Stomach (tissue), 9 donors: ENCODE results near the gene B3GNT8. TPM values are rescaled to one million over a fixed set of nuclear protein-coding genes. Genes with fewer than 3 reads are reported as not detected.
A peak's percentile ranks its signal among the peaks of the same experiment; 100 is the strongest.

ENCODE experiments used
- DNase-seq, 2 donors: peaks; one replicate each; pipeline versions ENCODE4 v3.0.0 to v3.0.0-alpha.2; 2013 to 2019
- H3K27ac ChIP-seq, 5 donors: fragments of 200-600 bp in 4 of 5; sonication (generic) in 4 of 5; one replicate each; pipeline ENCODE4 v1.5.1; 2013 to 2019; ENCODE audit warnings: mild to moderate bottlenecking in 1 of 5, moderate library complexity in 1 of 5
- H3K27me3 ChIP-seq, 3 donors: fragments of 200-600 bp; sonication (generic); one replicate each; pipeline ENCODE4 v1.5.1; 2017 to 2019; ENCODE audit warnings: mixed run types in 1 of 3
- H3K36me3 ChIP-seq, 4 donors: fragments of 200-600 bp; sonication (generic); 1 replicate in 3 of 4; 2 replicates in 1 of 4; pipeline ENCODE4 v1.5.1; 2016 to 2019
- H3K4me1 ChIP-seq, 4 donors: fragments of 200-600 bp; sonication (generic); one replicate each; pipeline ENCODE4 v1.5.1; 2016 to 2019
- H3K4me3 ChIP-seq, 4 donors: fragments of 200-600 bp; sonication (generic) in 3 of 4; one replicate each; pipeline ENCODE4 v1.5.1; 2016 to 2019; ENCODE audit warnings: mild to moderate bottlenecking in 1 of 4
- H3K9me3 ChIP-seq, 4 donors: fragments of 200-600 bp; sonication (generic); one replicate each; pipeline ENCODE4 v1.5.1; 2016 to 2019
- EP300 ChIP-seq: sonication (generic); formaldehyde crosslinking; IDR thresholded peaks from one replicate; pipeline ENCODE4 v1.6.1; 2017; ENCODE audit warnings: antibody characterized with exemption
- POLR2A ChIP-seq, 4 donors: fragments of 450-650 bp; IDR thresholded peaks; one replicate each; pipeline ENCODE4 v1.6.1; 2016; ENCODE audit warnings: antibody characterized with exemption in 4 of 4, control low read depth in 2 of 4, mild to moderate bottlenecking in 1 of 4, moderate library complexity in 1 of 4
- POLR2AphosphoS5 ChIP-seq, 3 donors: sonication (generic); formaldehyde crosslinking; IDR thresholded peaks; one replicate each; pipeline ENCODE4 v1.6.1; 2016; ENCODE audit warnings: antibody characterized with exemption in 3 of 3
- WGBS, 5 donors: extraction: QIAGEN DNeasy Blood & Tissue Kit in 3 of 5; methylation state at CpG; one replicate each; pipeline versions ENCODE4 v1.1.5 to v1.1.7; 2013 to 2018; 5-methylcytosine and 5-hydroxymethylcytosine counted together
- intact Hi-C: fragments of 100-400 bp; cut with DNase I; formaldehyde crosslinking; loops from one replicate; pipeline ENCODE4 v1.15.1; 2023; ENCODE audit warnings: low total_unique reads
- polyA plus RNA-seq, 3 donors: library from polyadenylated mRNA; stranded (reverse); fragments of 200-250 nt; gene quantifications; one replicate each; pipeline ENCODE4 v1.2.3, GENCODE V29; 2013
- total RNA-seq, 5 donors: library from RNA; depleted of rRNA; stranded (reverse); fragments of >200 nt; gene quantifications; one replicate each; pipeline versions ENCODE4 v1.1.0 to v1.2.3, GENCODE V29; 2014 to 2016
- TF ChIP-seq, protein P1 (sequence below), 7 experiments: fragments of 450-650 bp in 4 of 7; fragments of 200-600 bp in 3 of 7; sonication (generic) in 3 of 7; IDR thresholded peaks; one replicate each; pipeline ENCODE4 v1.5.1; 2016 to 2019; ENCODE audit warnings: antibody characterized with exemption in 7 of 7, control low read depth in 2 of 7, mild to moderate bottlenecking in 1 of 7
- donor health status: healthy with polysubstance abuse.
- donor health status: Bipolar disorder and iron deficiency.
- donor health status: healthy.

B3GNT8 gene
- total and polyA plus RNA-seq, 8 donors: 0.92 to 158 (median 5.4) TPM; not detected in 2

DNA sequence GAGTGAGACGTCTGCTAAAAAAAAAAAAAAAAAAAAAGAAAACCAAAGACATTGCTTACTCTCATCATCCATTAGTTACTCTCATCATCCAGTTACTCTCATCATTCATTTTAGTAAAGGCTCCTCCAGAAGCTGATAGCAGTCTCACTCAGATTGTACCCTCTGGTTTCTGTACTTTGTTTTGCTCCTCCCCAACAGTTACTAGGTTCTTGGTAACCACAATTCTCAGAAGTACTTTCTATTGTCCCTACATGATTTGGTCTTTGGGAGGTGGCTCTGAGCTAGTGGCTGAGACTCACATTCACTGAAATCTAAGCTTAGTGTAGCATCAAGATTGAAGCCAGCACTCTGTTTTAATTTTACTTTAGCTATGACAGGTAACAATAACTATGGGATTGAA is 30.1 kb upstream of the B3GNT8 start:
- Histone ChIP-seq H3K27me3 (peaks cover 0 to 44% (median 0%) of the 10 kb centered on the region in 3 donors), H3K27ac (no peak overlapping the region), H3K4me3 (no peak overlapping the region), H3K36me3 (no peaks in the 10 kb centered on the region), H3K9me3 (peaks cover 0 to 2% (median under 1%) of the 10 kb centered on the region in 4 donors), H3K4me1 (peaks cover 0 to 12% (median 0%) of the 10 kb centered on the region in 4 donors)
- intact Hi-C loops: no loop called here
- TF ChIP-seq, protein P1, sequence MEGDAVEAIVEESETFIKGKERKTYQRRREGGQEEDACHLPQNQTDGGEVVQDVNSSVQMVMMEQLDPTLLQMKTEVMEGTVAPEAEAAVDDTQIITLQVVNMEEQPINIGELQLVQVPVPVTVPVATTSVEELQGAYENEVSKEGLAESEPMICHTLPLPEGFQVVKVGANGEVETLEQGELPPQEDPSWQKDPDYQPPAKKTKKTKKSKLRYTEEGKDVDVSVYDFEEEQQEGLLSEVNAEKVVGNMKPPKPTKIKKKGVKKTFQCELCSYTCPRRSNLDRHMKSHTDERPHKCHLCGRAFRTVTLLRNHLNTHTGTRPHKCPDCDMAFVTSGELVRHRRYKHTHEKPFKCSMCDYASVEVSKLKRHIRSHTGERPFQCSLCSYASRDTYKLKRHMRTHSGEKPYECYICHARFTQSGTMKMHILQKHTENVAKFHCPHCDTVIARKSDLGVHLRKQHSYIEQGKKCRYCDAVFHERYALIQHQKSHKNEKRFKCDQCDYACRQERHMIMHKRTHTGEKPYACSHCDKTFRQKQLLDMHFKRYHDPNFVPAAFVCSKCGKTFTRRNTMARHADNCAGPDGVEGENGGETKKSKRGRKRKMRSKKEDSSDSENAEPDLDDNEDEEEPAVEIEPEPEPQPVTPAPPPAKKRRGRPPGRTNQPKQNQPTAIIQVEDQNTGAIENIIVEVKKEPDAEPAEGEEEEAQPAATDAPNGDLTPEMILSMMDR (IDR thresholded peaks at IDR 0.05): no peak
- TF ChIP-seq POLR2AphosphoS5 (IDR thresholded peaks at IDR 0.05) (no peak), EP300 (no peak), POLR2A (IDR thresholded peaks at IDR 0.05) (no peak)
- WGBS, 5 donors: 29 to 55% (median 47%) methylated on average over 1 of the region's 1 CpG
- no peak for DNase-seq

DNA sequence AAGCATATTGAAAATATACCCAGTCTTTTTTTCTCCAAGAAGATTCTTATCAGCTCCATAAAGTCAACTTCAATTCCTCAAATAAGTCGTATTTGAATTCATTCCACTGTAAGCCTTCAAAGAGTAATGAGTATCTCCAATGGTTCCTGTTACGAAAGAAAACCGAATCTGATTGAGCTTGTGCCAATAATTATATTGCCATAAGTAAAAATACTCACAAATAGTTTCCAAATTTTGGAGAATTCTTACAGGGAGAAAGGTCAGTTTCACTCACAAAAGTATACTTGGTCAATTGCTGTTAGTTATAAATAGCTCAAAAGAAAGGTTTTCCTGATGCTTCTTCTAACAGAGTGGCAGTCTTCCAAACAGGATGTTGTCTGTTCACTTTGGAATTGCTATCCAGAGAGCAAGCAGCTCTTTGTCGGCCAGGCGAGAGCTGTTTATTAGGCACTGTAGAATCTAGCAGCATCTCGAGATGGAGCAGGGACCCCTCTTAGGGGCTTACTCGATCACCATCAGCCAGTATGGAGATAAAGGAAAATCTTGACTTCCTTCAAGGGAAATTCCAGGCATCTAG is 29.3 kb upstream of the B3GNT8 start:
- Histone ChIP-seq H3K27me3 (peaks cover 0 to 36% (median 0%) of the 10 kb centered on the region in 3 donors), H3K4me3 (no peak overlapping the region), H3K9me3 (no peaks in the 10 kb centered on the region), H3K36me3 (no peaks in the 10 kb centered on the region), H3K27ac (peak overlapping the region in 2 of 5 donors; percentile 49 to 53), H3K4me1 (peaks cover 0 to 12% (median 0%) of the 10 kb centered on the region in 4 donors)
- TF ChIP-seq EP300 (no peak), POLR2AphosphoS5 (IDR thresholded peaks at IDR 0.05) (no peak), POLR2A (IDR thresholded peaks at IDR 0.05) (no peak)
- TF ChIP-seq, protein P1 (IDR thresholded peaks at IDR 0.05): no peak
- intact Hi-C loops: no loop called here
- WGBS, 5 donors: 15 to 30% (median 24%) methylated on average over 7 of the region's 7 CpGs
- DNase-seq: peak in 1 of 2 donors; percentile 67

DNA sequence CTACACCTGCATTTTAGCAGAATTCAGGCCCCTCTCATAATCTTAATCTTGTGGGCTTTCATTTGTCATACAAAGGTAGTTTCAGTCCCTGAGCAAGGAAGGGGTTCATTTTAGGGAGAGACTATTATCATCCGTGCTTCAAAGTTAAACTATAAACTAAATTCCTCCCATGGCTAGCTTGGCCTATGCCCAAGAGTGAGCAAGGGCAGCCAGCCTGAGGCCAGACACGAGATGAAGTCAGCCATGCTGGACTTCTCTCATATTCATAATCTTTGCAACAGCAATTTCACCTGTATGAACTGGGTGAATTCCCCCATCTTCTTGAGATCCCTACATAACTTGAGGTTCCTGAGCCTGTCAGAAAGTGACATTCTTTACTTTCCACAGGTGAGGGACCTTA is 28.8 kb upstream of the B3GNT8 start:
- peaks cover 0 to 31% (median 0%) of the 10 kb centered on the region in 3 donors for H3K27me3 ChIP-seq
- no peak for DNase-seq
- WGBS, 5 donors: 3 to 25% (median 14%) methylated on average over 2 of the region's 2 CpGs
- H3K36me3 ChIP-seq: no peaks in the 10 kb centered on the region
- H3K27ac ChIP-seq: peak overlapping the region in 2 of 5 donors; percentile 49 to 53
- H3K9me3 ChIP-seq: no peaks in the 10 kb centered on the region
- intact Hi-C loops: no loop called here
- peaks cover 0 to 12% (median 0%) of the 10 kb centered on the region in 4 donors for H3K4me1 ChIP-seq
- TF ChIP-seq, protein P1 (IDR thresholded peaks at IDR 0.05): no peak
- TF ChIP-seq POLR2AphosphoS5 (IDR thresholded peaks at IDR 0.05) (no peak), POLR2A (IDR thresholded peaks at IDR 0.05) (no peak), EP300 (no peak)
- no peak overlapping the region for H3K4me3 ChIP-seq

DNA sequence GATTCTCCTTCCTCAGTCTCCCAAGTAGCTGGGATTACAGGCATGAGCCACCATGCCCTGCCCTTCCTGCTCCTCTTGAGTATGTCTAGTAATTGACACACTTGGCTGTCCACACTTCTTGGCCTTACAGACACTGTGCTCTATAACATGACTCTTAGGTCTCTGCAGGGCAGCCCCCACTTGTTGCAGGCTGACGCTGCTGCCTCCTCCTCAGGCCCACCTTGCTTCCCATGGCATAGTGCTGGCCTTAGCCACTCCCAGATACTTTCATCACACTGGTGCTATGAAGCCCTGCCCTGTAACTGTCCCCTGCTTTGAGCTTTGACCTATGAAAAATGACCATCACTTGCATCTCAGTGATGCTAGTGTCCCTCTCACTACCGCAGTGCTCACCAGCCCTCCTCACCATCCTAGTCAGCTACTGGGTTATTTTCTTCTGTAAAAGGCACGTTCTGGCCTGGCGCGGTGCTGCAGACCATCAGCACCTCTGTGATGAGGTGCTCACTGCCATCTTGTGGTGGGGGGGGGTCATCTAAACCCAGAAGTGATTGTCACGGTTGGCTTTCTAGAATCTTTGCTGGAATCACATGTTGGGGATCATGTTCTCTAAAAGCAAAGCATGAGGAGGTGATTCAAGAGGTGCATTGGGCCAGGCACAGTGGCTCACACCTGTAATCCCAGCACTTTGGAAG is 25.6 kb upstream of the B3GNT8 start:
- H3K4me1 ChIP-seq: peaks cover 0 to 22% (median 10%) of the 10 kb centered on the region in 4 donors

More for the DNA sequence above, 25.6 kb upstream of the B3GNT8 start:
- DNase-seq: no peak
- Histone ChIP-seq H3K4me3 (no peak overlapping the region), H3K27ac (no peak overlapping the region), H3K36me3 (no peaks in the 10 kb centered on the region), H3K27me3 (peaks cover 0 to 6% (median 0%) of the 10 kb centered on the region in 3 donors), H3K9me3 (no peaks in the 10 kb centered on the region)
- TF ChIP-seq POLR2AphosphoS5 (IDR thresholded peaks at IDR 0.05) (no peak), EP300 (no peak), POLR2A (IDR thresholded peaks at IDR 0.05) (no peak)
- TF ChIP-seq, protein P1 (IDR thresholded peaks at IDR 0.05): no peak
- intact Hi-C loops: no loop called here
- WGBS, 5 donors: 62 to 69% (median 68%) methylated on average over 5 to 6 of the region's 6 CpGs
